HK-2 (cell line): ENCODE measurements around the gene PGA5.

Experiments used
- DNase-seq: peaks from one replicate; pipeline ENCODE4 v3.0.0-alpha.2; 2018; ENCODE audit not compliant: unreplicated experiment

PGA5 gene

GRCh38 chr11:61267437-61267841, 26.5 kb downstream of the PGA5 start:
- DNase-seq, result no peak

DNA sequence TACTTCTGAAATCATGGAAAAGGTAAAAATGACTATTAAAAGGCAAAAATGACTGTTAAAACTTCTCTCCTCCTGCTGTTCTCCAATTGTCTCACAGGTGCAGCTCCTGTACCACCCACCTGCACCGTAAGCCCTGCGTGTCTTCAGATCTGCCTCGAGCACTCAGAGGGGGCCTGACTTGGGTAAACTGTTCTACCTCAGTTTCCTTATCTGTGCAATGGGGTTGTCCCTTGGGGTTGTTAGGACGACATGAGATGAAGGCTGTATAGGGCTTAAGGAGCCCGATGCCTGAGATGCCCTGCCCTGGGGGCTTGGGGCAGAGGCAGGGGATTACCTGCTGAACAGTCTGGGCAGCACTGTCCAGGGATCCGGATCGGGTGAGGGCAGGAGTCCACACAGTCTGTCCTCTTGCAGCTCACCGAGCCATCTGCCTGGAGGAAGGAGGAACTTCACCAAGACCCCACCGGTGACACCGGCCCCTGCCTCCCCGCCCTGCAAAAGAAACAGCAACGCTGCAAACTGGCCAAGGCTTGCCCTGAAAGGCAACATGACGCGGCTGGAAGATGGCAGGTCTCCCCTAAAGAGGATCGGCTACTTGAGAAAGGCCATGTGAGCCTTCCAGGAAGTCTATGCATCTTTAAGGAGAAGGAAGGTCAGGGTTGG, 27.7 kb downstream of the PGA5 start:
- DNase-seq, result no peak

DNA sequence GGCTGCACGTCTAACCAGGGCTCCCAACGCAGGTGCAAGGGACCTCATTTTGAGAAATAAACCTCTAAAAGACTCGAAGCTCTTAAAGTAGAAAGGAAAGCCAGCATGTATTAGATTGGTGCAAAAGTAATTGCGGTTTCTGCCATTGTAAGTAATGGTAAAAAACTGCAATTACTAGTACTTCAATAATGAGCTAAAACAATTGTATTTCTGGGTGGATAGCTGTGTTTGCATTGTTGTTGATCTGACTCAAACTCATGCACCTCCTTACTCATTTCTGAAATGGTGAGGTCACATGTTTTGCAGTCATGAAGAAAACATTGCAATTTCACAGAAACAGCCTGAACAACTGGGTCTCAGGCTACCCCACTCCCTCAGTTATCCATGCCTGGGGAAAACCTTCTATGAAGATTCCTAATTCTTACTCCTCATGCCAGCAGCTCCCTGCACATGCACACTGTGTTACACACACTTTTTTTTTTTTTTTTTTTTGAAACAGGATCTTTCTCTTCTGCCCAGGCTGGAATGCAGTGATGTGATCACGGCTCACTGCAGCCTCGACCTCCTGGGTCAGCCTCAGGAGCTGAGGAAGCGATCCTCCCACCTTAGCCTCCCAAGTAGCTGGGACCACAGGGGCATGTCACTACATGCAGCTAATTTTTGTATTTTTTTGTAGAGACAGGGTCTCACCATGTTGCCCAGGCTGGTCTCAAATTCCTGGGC, 29.5 kb downstream of the PGA5 start:
- no peak for DNase-seq

GRCh38 chr11:61272731-61273130, 31.8 kb downstream of the PGA5 start:
- no peak for DNase-seq

- no peak for DNase-seq
Measured at GRCh38 chr11:61273178-61274078, 32.5 kb downstream of the PGA5 start.

- DNase-seq, result no peak
Measured at GRCh38 chr11:61274084-61274483, 33.1 kb downstream of the PGA5 start.

GRCh38 chr11:61275191-61275590, 34.2 kb downstream of the PGA5 start:
- no peak for DNase-seq

DNA sequence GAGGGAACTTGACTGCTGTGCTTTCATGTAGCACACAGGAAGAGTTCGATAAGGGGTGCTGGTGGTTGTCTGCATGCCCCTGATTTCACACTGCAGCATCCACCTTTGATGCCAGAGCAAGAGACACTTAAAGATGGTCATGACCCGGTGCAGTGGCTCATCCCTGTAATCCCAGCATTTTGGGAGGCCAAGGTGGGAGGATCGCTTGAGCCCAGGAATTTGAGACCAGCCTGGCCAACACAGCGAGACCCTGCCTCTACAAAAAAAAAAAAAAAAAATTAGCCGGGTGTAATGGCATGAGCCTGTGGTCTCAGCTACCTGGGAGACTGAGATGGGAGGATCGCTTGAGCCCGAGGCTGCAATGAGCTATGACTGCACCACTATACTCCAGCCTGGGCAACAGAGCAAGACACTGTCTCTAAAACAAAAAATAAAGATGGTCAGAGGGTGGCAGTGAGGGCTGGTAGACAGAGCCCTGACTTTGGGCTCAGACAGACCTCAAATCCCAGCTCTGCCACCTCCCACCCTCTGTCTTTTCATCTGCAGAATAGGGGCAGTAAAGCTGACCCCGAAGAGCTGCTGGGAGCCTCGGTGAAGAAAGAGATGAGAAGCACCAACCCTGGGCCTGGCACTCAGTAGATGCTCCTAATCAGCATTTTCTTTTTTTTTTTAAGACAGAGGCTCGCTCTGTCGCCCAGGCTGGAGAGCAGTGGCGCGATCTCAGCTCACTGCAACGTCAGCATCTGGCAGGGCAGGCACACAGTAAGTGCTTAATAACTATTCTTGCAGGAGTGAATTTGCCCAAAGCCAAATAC, 36.4 kb downstream of the PGA5 start:
- no peak for DNase-seq

GRCh38 chr11:61278001-61278470, 37.1 kb downstream of the PGA5 start:
- no peak for DNase-seq

- no peak for DNase-seq
Measured at GRCh38 chr11:61279934-61280659, 39.1 kb downstream of the PGA5 start.

DNA sequence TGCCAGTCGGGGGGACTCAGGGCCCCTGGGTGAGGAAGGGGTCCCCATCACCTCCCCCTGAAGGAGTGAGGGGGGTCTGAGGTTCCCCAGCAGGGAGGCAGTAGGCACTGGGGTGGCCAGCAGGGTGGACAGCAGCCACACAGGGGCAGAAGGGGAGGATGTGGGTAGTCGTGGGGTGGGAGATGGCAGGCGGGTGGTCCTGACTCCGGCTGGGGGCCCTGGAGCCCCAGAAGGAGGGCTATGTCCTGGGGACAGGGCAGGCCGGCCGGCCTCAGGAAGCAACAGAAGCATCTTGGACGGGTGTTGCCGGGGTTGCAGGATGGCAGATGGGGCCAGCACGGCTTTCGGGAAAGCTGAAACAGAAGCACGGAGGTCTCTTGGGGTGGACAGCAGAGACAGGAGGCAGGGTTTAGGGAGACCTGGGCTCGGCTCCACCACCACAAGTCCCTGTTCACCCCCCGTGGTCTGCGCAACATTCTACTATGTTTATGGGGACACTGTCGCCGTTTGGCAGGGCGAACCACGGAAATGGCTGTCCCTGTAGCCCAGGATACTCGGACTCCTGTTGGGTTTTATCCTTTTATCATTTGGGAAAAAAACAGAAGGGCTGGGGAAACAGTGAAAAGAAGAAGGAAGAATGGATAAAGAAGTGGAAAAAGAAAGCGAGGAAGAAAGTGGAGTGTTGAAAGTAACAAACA, 40.1 kb downstream of the PGA5 start:
- no peak for DNase-seq

GRCh38 chr11:61281581-61282250, 40.7 kb downstream of the PGA5 start:
- no peak for DNase-seq

DNA sequence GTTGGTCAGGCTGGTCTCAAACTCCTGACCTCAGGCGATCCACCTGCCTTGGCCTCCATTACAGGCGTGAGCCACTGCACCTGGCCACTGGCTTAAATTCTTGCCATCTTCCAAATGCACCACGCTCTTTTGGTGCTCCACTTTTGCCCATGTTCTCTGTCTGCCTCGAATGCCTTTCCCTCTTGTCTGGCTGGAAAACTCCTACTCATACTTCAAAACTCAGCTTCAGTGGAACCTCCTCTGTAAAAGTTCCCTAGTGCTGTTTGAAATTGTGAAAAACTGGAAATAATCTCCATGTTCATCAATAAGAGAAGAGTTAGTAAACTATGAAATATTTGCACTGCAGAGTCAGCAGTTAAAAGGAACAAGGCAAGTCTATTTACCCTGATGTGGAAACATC, 42.6 kb downstream of the PGA5 start:
- no peak for DNase-seq

GRCh38 chr11:61287338-61287977, 46.5 kb downstream of the PGA5 start:
- DNase-seq, result no peak

DNA sequence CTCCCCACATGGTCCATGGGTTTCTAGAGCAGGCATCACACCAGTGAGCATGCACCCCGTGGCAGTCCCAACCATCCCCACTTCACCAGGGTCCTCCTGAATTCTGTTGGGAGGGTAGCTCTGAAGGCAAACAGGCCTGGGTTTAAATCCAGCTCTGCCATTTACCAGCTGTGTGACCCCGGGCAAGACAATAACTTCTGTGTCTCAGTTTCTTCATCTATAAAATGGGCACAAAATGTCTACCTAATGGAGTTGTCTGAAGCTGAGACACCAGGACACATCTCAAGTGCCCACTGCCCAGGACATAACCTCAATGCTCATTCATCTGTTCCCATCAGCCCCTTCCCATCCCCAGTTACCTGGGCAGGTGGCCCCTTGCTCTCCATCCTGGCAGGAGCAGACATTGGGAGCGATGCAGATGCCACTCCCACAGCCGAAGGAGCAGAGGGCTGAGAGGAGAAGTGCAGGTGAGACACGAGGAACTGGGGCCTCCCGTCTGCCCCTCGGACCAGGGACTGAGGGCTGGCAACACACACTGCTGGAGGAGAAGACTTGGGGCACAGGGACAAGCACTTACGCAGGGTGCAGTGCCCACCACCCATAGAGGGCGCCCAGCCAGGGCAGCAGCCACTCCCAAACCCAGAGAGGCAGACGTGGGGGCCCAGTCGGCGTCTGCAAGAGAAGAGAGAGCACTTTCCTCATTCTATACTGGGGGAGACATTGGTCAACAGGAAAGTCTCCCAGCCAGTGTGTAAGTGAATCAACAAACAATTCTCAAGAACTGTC, 50.1 kb downstream of the PGA5 start:
- DNase-seq, result no peak

- DNase-seq, result no peak
Measured at GRCh38 chr11:61292356-61292755, 51.4 kb downstream of the PGA5 start.

- DNase-seq, result peak; percentile 16
Measured at GRCh38 chr11:61293867-61294716, 53.1 kb downstream of the PGA5 start.
